HL-60 (cell line): ENCODE measurements around the gene ALPK1.

ENCODE experiments used
- DNase-seq, 2 experiments: peaks; one replicate each; pipeline ENCODE4 v3.0.0-alpha.2; 2010 to 2020; ENCODE audit warnings: low read depth in 1 of 2, low spot score in 1 of 2
- H3K27ac ChIP-seq: fragments of 250-450 bp; sonication (Bioruptor Pico); replicated peaks from 2 replicates; pipeline ENCODE4 v1.5.1; 2020; ENCODE audit warnings: mild to moderate bottlenecking, moderate library complexity
- H3K27me3 ChIP-seq: fragments of 250-450 bp; sonication (Bioruptor Pico); 2 replicates; pipeline ENCODE4 v1.5.1; 2021; ENCODE audit warnings: mild to moderate bottlenecking, moderate library complexity; ENCODE audit not compliant: insufficient read depth, poor library complexity, severe bottlenecking
- H3K4me3 ChIP-seq: replicated peaks from 2 replicates; pipeline ENCODE4 v1.5.1; 2011; ENCODE audit warnings: mild to moderate bottlenecking, control low read depth, low read length; ENCODE audit not compliant: insufficient read depth
- GABPA ChIP-seq: IDR thresholded peaks from 2 replicates; pipeline ENCODE4 v1.6.1; 2012; ENCODE audit warnings: low read depth
- POLR2AphosphoS5 ChIP-seq: IDR thresholded peaks from 2 replicates; pipeline ENCODE4 v1.6.1; 2012; ENCODE audit warnings: low read depth
- REST ChIP-seq: IDR thresholded peaks from 2 replicates; pipeline ENCODE4 v1.6.1; 2012; ENCODE audit warnings: low read depth; ENCODE audit not compliant: insufficient replicate concordance
- SPI1 ChIP-seq: IDR thresholded peaks from 2 replicates; pipeline ENCODE4 v1.6.1; 2012; ENCODE audit warnings: low read depth, mild to moderate bottlenecking, borderline replicate concordance
- TF ChIP-seq, protein P1 (sequence below): IDR thresholded peaks from one replicate; pipeline ENCODE4 v1.5.1; 2011; ENCODE audit warnings: low read length, control low read depth, inconsistent platforms; ENCODE audit not compliant: insufficient read depth

The ALPK1 gene

DNA sequence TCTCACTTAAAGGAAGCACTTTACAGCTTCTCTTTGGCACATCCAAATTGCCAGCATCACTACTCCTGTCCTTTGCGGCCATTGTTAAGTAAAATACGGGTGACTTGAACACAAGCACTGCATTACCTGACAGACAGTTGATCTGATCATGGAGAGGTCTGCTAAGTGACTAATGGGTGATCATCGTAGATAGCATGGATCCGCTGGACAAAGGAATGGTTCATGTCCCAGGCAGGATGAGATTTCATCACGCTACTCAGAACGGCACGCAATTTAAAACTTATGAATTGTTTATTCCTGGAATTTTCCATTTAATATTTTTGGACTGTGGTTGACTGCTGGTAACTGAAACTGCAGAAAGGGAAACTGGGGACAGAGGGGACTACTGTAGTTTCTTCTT, 124.7 kb downstream of the ALPK1 start:
- Histone ChIP-seq H3K27me3 (no peaks in the 10 kb centered on the region), H3K4me3 (no peak overlapping the region), H3K27ac (no peak overlapping the region)
- TF ChIP-seq, protein P1, sequence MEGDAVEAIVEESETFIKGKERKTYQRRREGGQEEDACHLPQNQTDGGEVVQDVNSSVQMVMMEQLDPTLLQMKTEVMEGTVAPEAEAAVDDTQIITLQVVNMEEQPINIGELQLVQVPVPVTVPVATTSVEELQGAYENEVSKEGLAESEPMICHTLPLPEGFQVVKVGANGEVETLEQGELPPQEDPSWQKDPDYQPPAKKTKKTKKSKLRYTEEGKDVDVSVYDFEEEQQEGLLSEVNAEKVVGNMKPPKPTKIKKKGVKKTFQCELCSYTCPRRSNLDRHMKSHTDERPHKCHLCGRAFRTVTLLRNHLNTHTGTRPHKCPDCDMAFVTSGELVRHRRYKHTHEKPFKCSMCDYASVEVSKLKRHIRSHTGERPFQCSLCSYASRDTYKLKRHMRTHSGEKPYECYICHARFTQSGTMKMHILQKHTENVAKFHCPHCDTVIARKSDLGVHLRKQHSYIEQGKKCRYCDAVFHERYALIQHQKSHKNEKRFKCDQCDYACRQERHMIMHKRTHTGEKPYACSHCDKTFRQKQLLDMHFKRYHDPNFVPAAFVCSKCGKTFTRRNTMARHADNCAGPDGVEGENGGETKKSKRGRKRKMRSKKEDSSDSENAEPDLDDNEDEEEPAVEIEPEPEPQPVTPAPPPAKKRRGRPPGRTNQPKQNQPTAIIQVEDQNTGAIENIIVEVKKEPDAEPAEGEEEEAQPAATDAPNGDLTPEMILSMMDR = no peak
- TF ChIP-seq GABPA (no peak), SPI1 (no peak), REST (no peak), POLR2AphosphoS5 (no peak)
- DNase-seq = no peak

- H3K4me3 ChIP-seq = no peak overlapping the region
- TF ChIP-seq, protein P1 = no peak
- no peak for TF ChIP-seq POLR2AphosphoS5
- DNase-seq = no peak
- no peaks in the 10 kb centered on the region for H3K27me3 ChIP-seq
- no peak overlapping the region for H3K27ac ChIP-seq
Measured at GRCh38 chr4:112422644-112423043, 125.5 kb downstream of the ALPK1 start.

DNA sequence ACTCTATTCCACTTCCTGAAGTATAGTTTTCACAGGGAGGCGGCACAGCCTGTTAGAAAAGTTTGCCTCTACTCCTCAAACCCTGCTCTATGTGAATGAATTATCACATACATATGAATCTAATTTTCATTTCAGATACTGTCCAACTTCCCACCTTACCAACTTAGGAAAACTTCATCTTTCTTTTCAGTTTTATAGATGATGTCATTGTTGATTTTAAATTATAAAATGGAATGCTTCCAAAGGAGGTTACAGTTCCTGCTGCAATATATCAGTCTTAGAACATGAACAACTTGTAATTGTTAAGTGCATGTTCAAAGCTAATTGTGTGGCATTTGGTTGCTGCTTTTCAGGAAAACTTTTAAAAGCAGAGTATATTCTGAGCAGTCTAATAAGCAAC, 126.4 kb downstream of the ALPK1 start:
- TF ChIP-seq REST (no peak), GABPA (no peak), POLR2AphosphoS5 (no peak), SPI1 (no peak)
- TF ChIP-seq, protein P1 = no peak
- DNase-seq = no peak
- Histone ChIP-seq H3K4me3 (no peak overlapping the region), H3K27me3 (no peaks in the 10 kb centered on the region), H3K27ac (no peak overlapping the region)

- H3K4me3 ChIP-seq = no peak overlapping the region
- no peak overlapping the region for H3K27ac ChIP-seq
- TF ChIP-seq GABPA (no peak), POLR2AphosphoS5 (no peak), SPI1 (no peak), REST (no peak)
- TF ChIP-seq, protein P1 = no peak
- DNase-seq = no peak
- H3K27me3 ChIP-seq = no peaks in the 10 kb centered on the region
Measured at GRCh38 chr4:112425823-112426222, 128.7 kb downstream of the ALPK1 start.
